ENCODE measurements around the gene CLASP1.

GRCh38 chr2:121613152-121613551 lies 36.1 kb downstream of the CLASP1 start:
- TF ChIP-seq CTCF (IDR thresholded peaks at IDR 0.05; ENCODE audit: low read length) (no peak), EZH2 (IDR thresholded peaks at IDR 0.05; ENCODE audit: borderline replicate concordance, low read length) (no peak)

All from OCI-LY1 (cell line).